IMR-90 (cell line): ENCODE data around the gene BECN2. TPM values are rescaled to one million over a fixed set of nuclear protein-coding genes. Genes with fewer than 3 reads are reported as not detected.

Experiments used
- ATAC-seq: fragments of 200-7000 bp; cut with Tn5 transposase; 2 replicates; pipeline ENCODE4 v1.9.1; 2020; ENCODE audit warnings: low read depth, mild to moderate bottlenecking, moderate library complexity
- BruUV-seq: library from RNA; stranded (reverse); fragments of 400-500 nt; replicated peaks from 2 replicates; lab custom pipeline; 2021; lab: Mats Ljungman, UMichigan
- CTCF ChIA-PET: fragments of 300-600 bp; formaldehyde crosslinking; extraction: SDS; loops from one replicate; lab custom pipeline; 2021; ENCODE audit warnings: antibody characterized with exemption; lab: Yijun Ruan, JAX
- POLR2A ChIA-PET: fragments of 300-600 bp; sonication (Branson Sonifier 250); formaldehyde crosslinking; loops from one replicate; lab custom pipeline; 2022; ENCODE audit warnings: antibody characterized with exemption; ENCODE audit not compliant: unreplicated experiment; lab: Charles Lee
- DNase-seq: peaks from one replicate; pipeline ENCODE4 v3.0.0; 2013
- H2AFZ ChIP-seq: replicated peaks from 2 replicates; pipeline ENCODE3; 2013; ENCODE audit warnings: low read length, mild to moderate bottlenecking; ENCODE audit not compliant: poor library complexity
- H2AK5ac ChIP-seq: 2 replicates; pipeline ENCODE4 v1.6.1; 2013; ENCODE audit warnings: low read depth, low read length, inconsistent platforms
- H2AK9ac ChIP-seq: replicated peaks from 2 replicates; pipeline ENCODE3; 2013; ENCODE audit warnings: mild to moderate bottlenecking, low read depth, low read length, moderate library complexity; ENCODE audit not compliant: poor library complexity
- H2BK120ac ChIP-seq: 2 replicates; pipeline ENCODE4 v1.6.1; 2013; ENCODE audit warnings: low read depth, low read length, inconsistent platforms
- H2BK15ac ChIP-seq: 3 replicates; pipeline ENCODE4 v1.6.1; 2013; ENCODE audit warnings: low read depth, low read length, inconsistent platforms
- H2BK20ac ChIP-seq: 2 replicates; pipeline ENCODE4 v1.6.1; 2013; ENCODE audit warnings: low read depth, mild to moderate bottlenecking, inconsistent platforms, low read length, moderate library complexity
- H2BK5ac ChIP-seq: 2 replicates; pipeline ENCODE4 v1.6.1; 2013; ENCODE audit warnings: mild to moderate bottlenecking, low read depth, low read length, inconsistent platforms; ENCODE audit not compliant: poor library complexity, severe bottlenecking
- H3K14ac ChIP-seq: replicated peaks from 2 replicates; pipeline ENCODE4 v1.6.1; 2013; ENCODE audit warnings: low read depth, low read length, inconsistent platforms
- H3K18ac ChIP-seq: 2 replicates; pipeline ENCODE4 v1.6.1; 2013; ENCODE audit warnings: low read depth, low read length, control low read depth
- H3K23ac ChIP-seq: 2 replicates; pipeline ENCODE4 v1.6.1; 2013; ENCODE audit warnings: low read depth, low read length, inconsistent platforms
- H3K27ac ChIP-seq: 2 replicates; pipeline ENCODE4 v1.5.1; 2013; ENCODE audit warnings: mild to moderate bottlenecking, control low read depth, low read length; ENCODE audit not compliant: insufficient read depth
- H3K27me3 ChIP-seq: 2 replicates; pipeline ENCODE4 v1.6.1; 2013; ENCODE audit warnings: low read length; ENCODE audit not compliant: control insufficient read depth, insufficient read depth
- H3K36me3 ChIP-seq: 2 replicates; pipeline ENCODE4 v1.6.1; 2013; ENCODE audit warnings: low read length, mixed read lengths; ENCODE audit not compliant: control insufficient read depth, insufficient read depth
- H3K4ac ChIP-seq: 2 replicates; pipeline ENCODE4 v1.6.1; 2013; ENCODE audit warnings: low read depth, low read length, inconsistent platforms
- H3K4me1 ChIP-seq: 2 replicates; pipeline ENCODE4 v1.6.1; 2013; ENCODE audit warnings: low read length, mixed read lengths; ENCODE audit not compliant: control insufficient read depth, insufficient read depth
- H3K4me2 ChIP-seq: 2 replicates; pipeline ENCODE4 v1.6.1; 2013; ENCODE audit warnings: low read depth, mild to moderate bottlenecking, control low read depth, low read length, moderate library complexity
- H3K4me3 ChIP-seq: 2 replicates; pipeline ENCODE4 v1.5.1; 2013; ENCODE audit warnings: low read depth, mild to moderate bottlenecking, control low read depth, low read length, moderate library complexity; ENCODE audit not compliant: insufficient read depth
- H3K56ac ChIP-seq: 2 replicates; pipeline ENCODE4 v1.6.1; 2013; ENCODE audit warnings: low read length, inconsistent platforms; ENCODE audit not compliant: insufficient read depth; ENCODE audit errors: extremely low read depth
- H3K79me1 ChIP-seq, 2 experiments: 2 replicates each; pipeline ENCODE4 v1.6.1; 2013; ENCODE audit warnings: low read length in 2 of 2, inconsistent platforms in 1 of 2, low read depth in 1 of 2
- H3K9ac ChIP-seq: 2 replicates; pipeline ENCODE4 v1.6.1; 2013; ENCODE audit warnings: low read depth, low read length, control low read depth
- H3K9me1 ChIP-seq: 2 replicates; pipeline ENCODE4 v1.6.1; 2013; ENCODE audit warnings: low read length, inconsistent platforms; ENCODE audit not compliant: insufficient read depth
- H3K9me3 ChIP-seq: 2 replicates; pipeline ENCODE4 v1.6.1; 2013; ENCODE audit warnings: low read length; ENCODE audit not compliant: control insufficient read depth, insufficient read depth
- H4K20me1 ChIP-seq: 2 replicates; pipeline ENCODE4 v1.6.1; 2013; ENCODE audit warnings: low read length, inconsistent platforms; ENCODE audit not compliant: insufficient read depth
- H4K5ac ChIP-seq: 2 replicates; pipeline ENCODE4 v1.6.1; 2013; ENCODE audit warnings: mild to moderate bottlenecking, low read depth, low read length, control low read depth
- H4K8ac ChIP-seq, 2 experiments: 2 replicates each; pipeline ENCODE4 v1.6.1; 2013; ENCODE audit warnings: low read depth in 2 of 2, low read length in 2 of 2, control low read depth in 1 of 2, inconsistent platforms in 1 of 2
- H4K91ac ChIP-seq: 2 replicates; pipeline ENCODE4 v1.6.1; 2013; ENCODE audit warnings: low read depth, low read length, inconsistent platforms; ENCODE audit not compliant: insufficient read depth
- CEBPB ChIP-seq: IDR thresholded peaks from 2 replicates; pipeline ENCODE4 v1.6.1; 2012; ENCODE audit warnings: low read depth, low read length, improper control_type of control experiment
- CHD1 ChIP-seq: IDR thresholded peaks from 2 replicates; pipeline ENCODE4 v1.6.1; 2012; ENCODE audit warnings: low read depth, low read length, improper control_type of control experiment
- ELK1 ChIP-seq: fragments of 150-350 bp; IDR thresholded peaks from 2 replicates; pipeline ENCODE4 v1.6.1; 2016; ENCODE audit warnings: low read depth, mild to moderate bottlenecking, low read length, moderate library complexity, borderline replicate concordance
- FOS ChIP-seq: fragments of 150-350 bp; IDR thresholded peaks from 2 replicates; pipeline ENCODE4 v1.6.1; 2016; ENCODE audit warnings: low read depth, low read length
- MAFK ChIP-seq: IDR thresholded peaks from 2 replicates; pipeline ENCODE4 v1.6.1; 2012; ENCODE audit warnings: low read depth, low read length, improper control_type of control experiment
- MAZ ChIP-seq: IDR thresholded peaks from 2 replicates; pipeline ENCODE4 v1.6.1; 2012; ENCODE audit warnings: low read depth, mild to moderate bottlenecking, low read length, improper control_type of control experiment, moderate library complexity, borderline replicate concordance
- POLR2A ChIP-seq: IDR thresholded peaks from 2 replicates; pipeline ENCODE4 v1.6.1; 2012; ENCODE audit warnings: mild to moderate bottlenecking, low read depth, low read length
- RAD21 ChIP-seq: IDR thresholded peaks from 2 replicates; pipeline ENCODE4 v1.6.1; 2012; ENCODE audit warnings: low read length, improper control_type of control experiment
- RFX5 ChIP-seq: IDR thresholded peaks from 2 replicates; pipeline ENCODE4 v1.8.0; 2012; ENCODE audit warnings: low read depth, mild to moderate bottlenecking, low read length, moderate library complexity
- SMC3 ChIP-seq: fragments of 150-350 bp; IDR thresholded peaks from 2 replicates; pipeline ENCODE4 v1.6.1; 2016; ENCODE audit warnings: low read depth, mild to moderate bottlenecking, antibody characterized with exemption, low read length, moderate library complexity
- WGBS, 2 experiments: methylation state at CpG; one replicate each; pipeline versions ENCODE4 v1.1.5 to v1.1.7; 2013; ENCODE audit warnings: missing lambda C conversion rate in 2 of 2; ENCODE audit not compliant: insufficient read length in 1 of 2; ENCODE audit errors: extremely low coverage in 2 of 2; 5-methylcytosine and 5-hydroxymethylcytosine counted together
- dilution Hi-C: fragments of 300-500 bp; cut with HindIII; formaldehyde crosslinking; loops from one replicate; pipeline ENCODE4 v1.14.3; 2018; ENCODE audit warnings: low sequenced_read_pairs; ENCODE audit not compliant: unreplicated experiment
- in situ Hi-C: fragments of 300-500 bp; cut with MboI; formaldehyde crosslinking; loops from 3 replicates; pipeline ENCODE4 v1.14.3; 2019; ENCODE audit warnings: low sequenced_read_pairs, inconsistent platforms, mixed read lengths
- intact Hi-C: fragments of 100-400 bp; cut with micrococcal nuclease; formaldehyde crosslinking; loops from 2 replicates; pipeline ENCODE4 v1.10.0; 2022
- polyA plus RNA-seq, 3 experiments: library from polyadenylated mRNA; depleted of rRNA; stranded (reverse); fragments of >200 nt; gene quantifications; 2 replicates each; pipeline ENCODE4 v1.2.3, GENCODE V29; 2012; ENCODE audit warnings: low replicate concordance in 1 of 3
- total RNA-seq: library from RNA; depleted of rRNA; stranded (reverse); fragments of >200 nt; gene quantifications from 2 replicates; pipeline ENCODE4 v1.2.3, GENCODE V29; 2012
- TF ChIP-seq, protein P1 (sequence below): fragments of 150-350 bp; IDR thresholded peaks from 2 replicates; pipeline ENCODE4 v1.6.1; 2017; ENCODE audit warnings: mild to moderate bottlenecking, antibody characterized with exemption, low read length, low read depth

The BECN2 gene
- total and polyA plus RNA-seq, 2 of the 4 experiments (the other 2 are of a cell fraction), result not detected

- no peak overlapping the region for H2AK5ac ChIP-seq
- H2BK15ac ChIP-seq, result no peak overlapping the region
- dilution Hi-C loops (no loop called here), in situ Hi-C loops (no loop called here), intact Hi-C loops (no loop called here)
- H3K9me3 ChIP-seq, result peaks cover 2% of the 10 kb centered on the region; the same call in 1 of the 2 replicates
- no peak overlapping the region for H3K56ac ChIP-seq
- H2BK120ac ChIP-seq, result no peak overlapping the region
- TF ChIP-seq, protein P1, sequence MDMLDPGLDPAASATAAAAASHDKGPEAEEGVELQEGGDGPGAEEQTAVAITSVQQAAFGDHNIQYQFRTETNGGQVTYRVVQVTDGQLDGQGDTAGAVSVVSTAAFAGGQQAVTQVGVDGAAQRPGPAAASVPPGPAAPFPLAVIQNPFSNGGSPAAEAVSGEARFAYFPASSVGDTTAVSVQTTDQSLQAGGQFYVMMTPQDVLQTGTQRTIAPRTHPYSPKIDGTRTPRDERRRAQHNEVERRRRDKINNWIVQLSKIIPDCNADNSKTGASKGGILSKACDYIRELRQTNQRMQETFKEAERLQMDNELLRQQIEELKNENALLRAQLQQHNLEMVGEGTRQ, result no peak
- TF ChIP-seq CEBPB (no peak), MAFK (no peak), ELK1 (no peak), RFX5 (no peak), POLR2A (no peak), FOS (no peak), MAZ (no peak), CHD1 (no peak), RAD21 (no peak), SMC3 (no peak)
- no peak overlapping the region for H4K5ac ChIP-seq
- H3K79me1 ChIP-seq, result no peaks in the 10 kb centered on the region
- H4K91ac ChIP-seq, result no peak overlapping the region
- no peak overlapping the region for H2BK5ac ChIP-seq
- H2AK9ac ChIP-seq, result no peak overlapping the region
- H3K4me2 ChIP-seq, result no peak overlapping the region
- no peak overlapping the region for H2AFZ ChIP-seq
- no peak overlapping the region for H3K23ac ChIP-seq
- CTCF ChIA-PET, result no interaction called here
- no peaks in the 10 kb centered on the region for H3K9me1 ChIP-seq
- no TSS peak for BruUV-seq
- H3K4me3 ChIP-seq, result no peak overlapping the region
- no peak overlapping the region for H2BK20ac ChIP-seq
- no CpG with 5 or more reads among the region's 6 CpGs for WGBS, 2 experiments
- H4K20me1 ChIP-seq, result no peaks in the 10 kb centered on the region
- no peak overlapping the region for H3K14ac ChIP-seq
- H3K9ac ChIP-seq, result no peak overlapping the region
- H3K18ac ChIP-seq, result no peak overlapping the region
- no peak for ATAC-seq
- no peak for DNase-seq
- no peaks in the 10 kb centered on the region for H3K36me3 ChIP-seq
- H4K8ac ChIP-seq, result no peak overlapping the region
- H3K4ac ChIP-seq, result no peak overlapping the region
- H3K4me1 ChIP-seq, result no peaks in the 10 kb centered on the region
- POLR2A ChIA-PET, result no interaction called here
- H3K27me3 ChIP-seq, result no peaks in the 10 kb centered on the region
- H3K27ac ChIP-seq, result no peak overlapping the region
Observed at GRCh38 chr1:241972703-241973369, 15.3 kb downstream of the BECN2 start.
